Stimulated activated CD4-positive, alpha-beta T cell treated with anti-CD3 and anti-CD28 coated beads, Interleukin-15, amount 100 ng/mL, for 48 hours (primary cell): ENCODE data around the gene PKP1.
"Not testable (repeated sequence)": the region's sequence is repeated elsewhere in the genome, so short reads cannot be mapped to it uniquely, and the experiment has no call there.

Experiments used
- DNase-seq, 2 donors: peaks; one replicate each; pipeline ENCODE4 v3.0.0-alpha.2; 2020; ENCODE audit warnings: low read depth in 2 of 2

PKP1 gene, protein sequence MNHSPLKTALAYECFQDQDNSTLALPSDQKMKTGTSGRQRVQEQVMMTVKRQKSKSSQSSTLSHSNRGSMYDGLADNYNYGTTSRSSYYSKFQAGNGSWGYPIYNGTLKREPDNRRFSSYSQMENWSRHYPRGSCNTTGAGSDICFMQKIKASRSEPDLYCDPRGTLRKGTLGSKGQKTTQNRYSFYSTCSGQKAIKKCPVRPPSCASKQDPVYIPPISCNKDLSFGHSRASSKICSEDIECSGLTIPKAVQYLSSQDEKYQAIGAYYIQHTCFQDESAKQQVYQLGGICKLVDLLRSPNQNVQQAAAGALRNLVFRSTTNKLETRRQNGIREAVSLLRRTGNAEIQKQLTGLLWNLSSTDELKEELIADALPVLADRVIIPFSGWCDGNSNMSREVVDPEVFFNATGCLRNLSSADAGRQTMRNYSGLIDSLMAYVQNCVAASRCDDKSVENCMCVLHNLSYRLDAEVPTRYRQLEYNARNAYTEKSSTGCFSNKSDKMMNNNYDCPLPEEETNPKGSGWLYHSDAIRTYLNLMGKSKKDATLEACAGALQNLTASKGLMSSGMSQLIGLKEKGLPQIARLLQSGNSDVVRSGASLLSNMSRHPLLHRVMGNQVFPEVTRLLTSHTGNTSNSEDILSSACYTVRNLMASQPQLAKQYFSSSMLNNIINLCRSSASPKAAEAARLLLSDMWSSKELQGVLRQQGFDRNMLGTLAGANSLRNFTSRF

DNA sequence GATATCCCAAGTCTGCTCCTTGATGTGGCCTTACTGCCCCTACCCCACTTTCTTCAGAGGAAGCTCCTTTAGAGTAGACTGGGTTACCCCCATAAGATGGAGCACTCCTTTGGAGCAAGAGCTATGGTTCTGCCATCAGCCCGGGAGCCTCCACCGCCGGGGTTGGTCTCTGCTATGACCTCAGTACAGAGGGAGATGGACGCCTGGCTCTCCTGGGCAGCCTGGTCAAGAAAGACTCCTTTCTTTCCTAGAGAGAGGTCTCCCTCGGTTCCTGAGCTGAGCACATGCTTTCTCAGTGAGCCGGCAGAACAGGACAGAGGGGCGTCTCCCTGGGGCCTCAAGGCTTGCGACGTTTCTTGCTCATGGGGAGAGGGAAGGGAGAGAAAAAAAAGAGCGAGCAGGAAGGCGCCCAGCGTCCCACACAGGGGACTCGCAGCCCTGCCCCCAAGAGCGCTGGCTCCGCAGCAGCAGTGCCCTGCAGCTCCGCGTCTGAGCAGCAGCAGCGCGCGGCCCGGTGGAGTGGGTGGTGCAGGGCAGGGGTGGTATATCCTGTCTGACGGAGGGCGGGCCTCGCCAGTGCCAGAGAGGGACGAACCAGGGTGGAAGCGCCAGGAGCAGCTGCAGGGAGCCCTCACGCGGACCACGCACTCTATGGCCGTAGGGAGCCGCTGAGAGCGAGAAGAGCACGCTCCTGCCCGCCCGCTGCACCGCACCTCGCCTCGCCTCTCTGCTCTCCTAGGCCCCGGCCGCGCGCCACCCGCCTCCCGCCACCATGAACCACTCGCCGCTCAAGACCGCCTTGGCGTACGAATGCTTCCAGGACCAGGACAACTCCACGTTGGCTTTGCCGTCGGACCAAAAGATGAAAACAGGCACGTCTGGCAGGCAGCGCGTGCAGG lies at the start of gene PKP1:
Gene PKP1, plus strand, starts transcription at position 576 of the 899 bp plus-strand sequence. Its CDS starts 197 bp downstream, at position 773.
- DNase-seq, result peak in 1 of 2 donors; percentile 9

DNA sequence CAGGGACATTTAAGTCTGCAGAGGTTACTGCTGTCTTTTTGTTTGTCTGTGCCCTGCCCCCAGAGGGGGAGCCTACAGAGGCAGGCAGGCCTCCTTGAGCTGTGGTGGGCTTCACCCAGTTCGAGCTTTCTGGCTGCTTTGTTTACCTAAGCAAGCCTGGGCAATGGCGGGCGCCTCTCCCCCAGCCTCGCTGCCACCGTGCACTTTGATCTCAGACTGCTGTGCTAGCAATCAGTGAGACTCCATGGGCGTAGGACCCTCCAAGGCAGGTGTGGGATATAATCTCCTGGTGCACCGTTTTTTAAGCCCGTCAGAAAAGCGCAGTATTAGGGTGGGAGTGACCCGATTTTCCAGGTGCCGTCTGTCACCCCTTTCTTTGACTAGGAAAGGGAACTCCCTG lies 43.7 kb upstream of the PKP1 start:
- not testable (repeated sequence) for DNase-seq

DNA sequence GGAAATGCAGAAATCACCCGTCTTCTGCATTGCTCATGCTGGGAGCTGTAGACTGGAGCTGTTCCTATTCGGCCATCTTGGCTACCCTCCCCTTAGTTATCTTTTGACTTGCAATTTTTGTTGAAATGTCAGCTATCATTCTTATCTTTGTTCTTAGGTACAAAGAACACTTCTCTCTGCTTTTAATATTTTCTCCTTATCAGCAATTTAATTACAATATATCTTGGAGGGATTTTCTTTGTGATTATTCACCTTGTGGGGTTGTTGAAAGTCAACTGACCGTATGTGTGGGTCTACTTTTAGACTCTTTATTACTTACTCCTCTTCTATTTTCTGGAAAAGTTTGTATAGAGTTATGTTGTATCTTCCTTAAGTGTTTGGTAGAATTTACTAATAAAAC lies 43.1 kb upstream of the PKP1 start:
- DNase-seq, result no peak

DNA sequence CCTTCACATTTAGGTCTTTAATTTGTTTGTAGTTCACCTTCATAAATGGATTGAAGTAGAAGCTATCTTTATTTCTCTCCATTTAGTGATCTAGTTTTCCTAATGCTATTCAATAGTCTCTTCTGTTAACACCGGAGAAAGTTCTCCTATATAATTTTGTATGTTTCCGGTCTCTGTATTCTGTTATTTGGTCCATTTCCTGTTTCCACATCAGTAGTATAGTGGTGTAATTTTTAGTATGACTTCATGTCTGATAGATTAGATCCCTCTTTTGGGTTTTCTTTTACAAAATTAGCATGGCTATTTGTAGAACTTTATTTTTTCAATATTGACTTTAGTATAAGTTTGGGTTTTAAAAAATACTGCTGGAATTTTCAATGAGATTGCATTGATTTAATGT lies 41.6 kb upstream of the PKP1 start:
- no peak for DNase-seq

DNA sequence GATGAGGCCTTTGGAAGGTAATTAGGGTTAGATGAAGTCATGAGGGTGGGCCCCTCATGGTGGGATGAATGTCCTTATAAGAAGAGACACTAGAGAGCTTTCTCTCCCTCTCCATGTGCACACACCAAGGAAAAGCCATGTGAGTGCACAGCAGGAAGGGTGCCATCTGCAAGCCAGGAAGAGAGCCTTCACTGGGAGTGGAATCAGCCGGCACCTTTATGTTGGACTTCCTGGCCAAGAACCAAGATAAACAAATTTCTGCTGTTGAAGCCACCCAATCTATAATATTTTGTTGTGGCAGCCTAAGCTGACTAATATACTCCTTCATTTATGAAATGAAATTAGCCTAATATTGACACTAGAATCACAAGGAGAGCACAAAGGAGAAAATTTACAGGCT lies 38.2 kb upstream of the PKP1 start:
- no peak for DNase-seq

DNA sequence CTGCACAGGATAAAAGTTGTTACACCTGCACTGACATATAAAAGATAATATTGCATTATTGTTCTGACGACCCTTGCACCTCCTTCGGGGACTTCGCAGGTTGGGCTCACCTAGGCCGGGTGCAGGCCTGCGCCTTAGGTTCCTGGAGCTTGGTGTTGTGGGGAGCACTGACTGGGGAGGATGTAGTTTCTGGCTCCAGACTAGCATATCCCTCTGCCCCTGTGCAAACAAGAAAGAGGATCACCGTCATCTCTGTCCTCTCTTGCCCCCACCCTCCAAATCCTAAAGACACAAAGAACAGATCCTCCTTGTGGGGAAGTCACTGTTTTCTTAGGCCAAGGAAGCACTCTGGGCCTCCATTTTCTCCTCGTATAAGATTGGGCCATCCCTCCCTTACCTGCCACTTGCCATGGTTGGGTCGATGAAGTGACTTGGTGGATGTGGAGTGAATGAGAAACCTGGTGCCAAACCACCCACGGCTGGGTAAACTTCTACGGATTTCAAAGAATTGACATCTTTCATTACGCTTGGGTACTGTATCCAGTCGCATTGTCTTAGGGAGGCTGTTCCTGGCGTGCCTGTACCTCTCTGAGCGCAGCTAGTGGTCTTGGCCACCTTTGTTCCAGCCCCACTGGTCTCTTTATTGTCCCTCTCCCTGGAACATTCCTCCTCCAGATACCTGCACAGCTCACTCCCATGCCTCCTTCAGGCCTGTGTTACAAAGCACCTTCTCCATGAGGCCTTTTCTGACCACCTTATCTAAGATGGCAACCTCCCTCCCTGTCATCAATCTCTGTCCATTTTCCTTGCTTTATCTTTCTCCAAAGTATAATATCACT lies 34.4 kb upstream of the PKP1 start:
- DNase-seq, result no peak

DNA sequence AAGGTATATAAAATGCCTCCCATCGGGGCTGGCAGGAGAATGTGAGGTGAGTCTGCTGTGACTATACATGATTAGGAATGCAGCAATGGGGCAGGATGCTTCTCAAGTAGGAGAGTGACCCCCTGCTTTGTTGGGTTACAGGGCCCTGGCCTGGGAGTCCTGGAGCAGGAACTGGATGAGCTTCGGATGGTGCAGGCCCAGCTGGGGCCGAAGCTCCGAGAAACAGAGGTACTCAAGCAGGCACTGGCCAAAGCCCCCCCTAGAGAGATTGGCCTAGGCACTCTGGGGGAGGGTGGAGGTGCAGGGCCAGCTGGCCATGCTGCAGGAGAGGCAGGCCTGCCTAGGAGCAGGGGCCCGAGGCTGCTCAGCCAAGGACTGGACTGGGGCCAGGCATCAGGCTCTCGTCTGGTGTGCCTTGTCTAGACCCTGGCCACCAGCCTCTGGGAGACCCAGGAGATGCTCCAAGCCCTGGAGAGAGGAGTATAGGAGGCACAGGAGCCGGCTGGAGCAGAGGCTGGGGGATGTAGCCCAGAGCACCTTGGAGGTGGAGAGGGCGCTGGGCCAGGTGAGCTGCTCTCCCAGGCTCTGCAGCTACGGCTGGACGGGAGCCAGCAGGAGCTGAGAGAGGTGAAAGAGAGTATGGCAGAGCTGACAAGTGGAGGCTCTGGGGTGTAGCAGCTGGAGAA lies 32.8 kb upstream of the PKP1 start:
- no peak for DNase-seq

DNA sequence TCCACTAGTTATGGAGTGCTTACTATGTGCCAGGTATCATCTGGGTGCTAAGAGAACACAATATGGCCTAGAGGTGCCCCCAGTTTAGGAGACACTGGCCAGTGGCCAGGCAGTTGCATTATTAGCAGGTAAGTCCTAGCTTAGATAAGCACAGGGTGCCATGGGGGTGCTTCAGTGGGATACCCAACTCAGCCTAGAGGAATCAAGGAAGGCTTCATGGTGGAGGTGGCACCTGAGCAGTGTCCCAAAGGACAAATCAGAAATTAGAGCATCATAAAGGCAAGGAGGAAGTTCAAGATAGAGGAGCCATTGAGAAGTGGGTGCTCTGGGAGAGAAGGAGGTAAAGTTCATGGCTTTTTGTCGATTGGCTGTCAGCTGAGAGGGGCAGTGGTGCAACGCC lies 31.9 kb upstream of the PKP1 start:
- no peak for DNase-seq

DNA sequence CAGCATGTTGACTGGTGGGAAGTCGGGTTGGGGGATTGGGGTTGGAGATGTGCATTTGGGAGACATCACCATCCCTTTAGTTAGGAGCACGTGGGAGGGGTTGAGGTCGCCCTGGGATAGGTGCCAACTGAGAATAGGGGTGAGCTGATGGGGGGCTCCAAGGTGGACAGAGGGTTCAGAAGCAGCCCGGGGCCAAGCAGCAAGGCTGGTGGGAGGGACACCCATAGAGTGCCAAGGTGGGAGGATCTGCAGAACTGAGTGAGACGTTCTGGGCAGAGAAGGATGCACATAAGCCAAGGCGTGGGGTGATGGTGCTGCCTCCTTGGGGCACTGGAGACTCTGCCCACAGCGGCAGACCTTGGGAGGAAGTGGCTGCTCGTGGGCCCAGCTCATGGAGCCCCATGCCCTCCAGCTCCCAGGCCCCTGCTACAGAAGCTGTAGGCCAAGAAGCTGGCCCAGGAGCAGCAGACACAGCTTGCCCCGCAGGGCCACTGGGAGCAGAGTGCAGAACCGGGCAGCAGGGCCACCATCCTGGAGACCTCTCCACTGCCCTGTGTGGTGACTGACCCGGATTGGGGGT lies 31.4 kb upstream of the PKP1 start:
- no peak for DNase-seq

DNA sequence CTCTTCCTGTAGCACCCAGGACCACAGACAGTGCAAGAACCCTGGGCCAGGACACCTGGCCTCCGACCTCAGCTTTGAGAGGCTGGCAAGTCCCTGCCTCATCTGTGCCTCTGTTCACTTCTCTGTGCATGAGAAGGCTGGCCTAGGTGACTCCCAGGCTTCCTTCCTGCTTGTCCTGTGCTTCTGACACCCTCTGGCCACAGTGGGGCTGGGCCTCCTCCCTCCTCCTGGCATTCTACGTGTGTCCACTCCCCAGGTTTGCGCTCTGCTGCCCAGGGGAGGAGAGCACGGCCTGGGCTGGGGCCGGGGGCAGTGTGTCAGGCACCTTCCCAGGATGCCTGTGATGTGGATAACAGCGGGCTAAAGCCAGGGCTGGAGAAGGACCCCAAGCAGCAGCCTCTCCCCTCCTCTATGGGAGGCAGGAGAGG lies 30.3 kb upstream of the PKP1 start:
- DNase-seq, result no peak

DNA sequence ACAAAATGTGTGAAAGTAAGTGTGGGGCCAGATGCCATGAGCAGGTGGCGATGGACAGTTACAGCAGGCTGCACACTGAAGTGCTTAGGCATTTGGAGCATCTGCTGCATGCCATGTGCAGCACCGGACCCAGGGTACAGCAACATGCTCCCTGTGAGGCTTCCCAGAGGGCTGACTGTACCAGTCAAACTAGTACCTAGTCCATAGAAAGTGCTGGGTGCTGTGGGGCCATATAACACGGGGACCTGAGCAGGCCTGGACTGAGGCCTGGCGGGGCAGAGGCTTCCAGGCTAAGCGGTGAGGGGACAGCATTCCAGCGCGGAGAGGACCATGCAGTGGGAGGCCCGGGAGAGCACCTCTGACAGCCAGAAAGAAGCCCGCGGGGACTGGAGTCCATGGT lies 29.9 kb upstream of the PKP1 start:
- DNase-seq, result no peak

DNA sequence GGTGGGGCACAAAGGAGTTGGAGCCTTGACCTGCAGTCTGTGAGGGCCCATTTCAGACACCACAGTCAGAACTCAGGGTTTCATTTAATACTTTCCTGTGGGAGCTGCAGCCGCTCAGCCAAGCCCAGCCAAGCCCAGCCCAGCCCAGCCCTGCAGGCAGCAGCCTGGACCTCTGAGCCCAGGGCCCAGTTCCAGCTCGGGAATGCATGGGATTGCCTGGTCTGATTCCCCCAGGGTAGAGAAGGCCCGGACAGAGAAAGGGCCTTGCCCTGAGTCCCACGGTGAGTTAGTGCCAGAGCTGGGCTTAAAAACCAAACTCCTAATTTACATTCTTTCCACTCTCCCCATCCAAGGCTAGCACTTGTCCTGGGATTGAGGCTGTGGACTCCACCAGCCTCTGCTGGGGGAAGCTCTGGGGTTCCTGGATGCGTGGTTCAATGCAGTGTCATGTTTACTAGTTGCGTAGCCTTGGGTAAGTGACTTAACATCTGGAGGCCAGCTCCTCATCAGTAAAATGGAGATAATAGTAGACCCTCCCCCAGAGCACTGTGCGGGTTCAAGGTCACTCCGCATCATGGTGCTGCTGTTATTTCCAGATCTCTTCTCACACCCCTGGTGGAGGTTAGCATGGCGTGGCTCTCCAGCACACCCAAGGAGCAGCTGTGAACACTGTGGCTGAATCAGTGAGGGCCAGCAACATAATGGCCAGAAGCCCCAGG lies 29.2 kb upstream of the PKP1 start:
- DNase-seq, result no peak

DNA sequence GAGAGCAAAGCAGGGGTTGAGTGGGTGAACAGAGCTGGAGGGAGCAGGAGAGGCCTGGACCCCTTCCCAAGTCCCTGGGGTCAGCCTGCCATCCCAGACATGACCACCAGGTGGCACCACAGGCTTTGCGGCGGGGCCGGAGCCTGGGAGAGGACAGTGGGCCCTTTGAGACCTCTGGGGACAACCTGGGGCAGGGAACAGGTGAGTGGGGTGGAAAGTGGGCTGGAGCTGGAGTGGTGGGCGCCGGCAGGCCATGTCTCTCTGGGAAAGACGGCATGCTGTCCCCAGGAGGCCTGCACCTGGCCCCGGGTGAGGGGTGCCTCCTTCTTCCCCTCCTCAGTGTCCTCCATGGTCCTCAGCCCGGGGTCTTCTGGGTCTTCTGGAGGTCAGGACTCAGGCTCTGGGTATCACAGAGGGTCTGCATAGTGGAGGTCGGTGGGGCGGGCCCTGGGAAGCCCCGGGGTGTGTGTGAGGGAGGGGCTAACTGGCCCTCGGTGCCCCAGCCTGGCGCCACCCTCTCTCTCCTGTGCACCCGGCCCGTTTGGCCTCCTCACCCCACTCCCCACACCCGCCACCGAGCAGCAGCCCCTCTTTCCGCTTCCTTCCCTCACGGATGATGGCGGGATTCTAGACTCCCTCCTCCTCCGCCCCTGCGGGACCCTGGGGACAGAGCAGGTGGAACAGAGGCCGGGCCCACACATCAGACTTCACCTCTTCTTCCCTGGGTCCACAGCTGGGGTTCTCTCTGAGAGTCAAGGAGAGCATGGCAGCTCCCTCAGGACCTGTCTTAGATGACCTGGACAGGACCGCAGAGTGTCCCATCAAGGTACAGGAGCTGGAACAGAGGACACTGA lies 28.5 kb upstream of the PKP1 start:
- DNase-seq, result peak; percentile 43 to 59

DNA sequence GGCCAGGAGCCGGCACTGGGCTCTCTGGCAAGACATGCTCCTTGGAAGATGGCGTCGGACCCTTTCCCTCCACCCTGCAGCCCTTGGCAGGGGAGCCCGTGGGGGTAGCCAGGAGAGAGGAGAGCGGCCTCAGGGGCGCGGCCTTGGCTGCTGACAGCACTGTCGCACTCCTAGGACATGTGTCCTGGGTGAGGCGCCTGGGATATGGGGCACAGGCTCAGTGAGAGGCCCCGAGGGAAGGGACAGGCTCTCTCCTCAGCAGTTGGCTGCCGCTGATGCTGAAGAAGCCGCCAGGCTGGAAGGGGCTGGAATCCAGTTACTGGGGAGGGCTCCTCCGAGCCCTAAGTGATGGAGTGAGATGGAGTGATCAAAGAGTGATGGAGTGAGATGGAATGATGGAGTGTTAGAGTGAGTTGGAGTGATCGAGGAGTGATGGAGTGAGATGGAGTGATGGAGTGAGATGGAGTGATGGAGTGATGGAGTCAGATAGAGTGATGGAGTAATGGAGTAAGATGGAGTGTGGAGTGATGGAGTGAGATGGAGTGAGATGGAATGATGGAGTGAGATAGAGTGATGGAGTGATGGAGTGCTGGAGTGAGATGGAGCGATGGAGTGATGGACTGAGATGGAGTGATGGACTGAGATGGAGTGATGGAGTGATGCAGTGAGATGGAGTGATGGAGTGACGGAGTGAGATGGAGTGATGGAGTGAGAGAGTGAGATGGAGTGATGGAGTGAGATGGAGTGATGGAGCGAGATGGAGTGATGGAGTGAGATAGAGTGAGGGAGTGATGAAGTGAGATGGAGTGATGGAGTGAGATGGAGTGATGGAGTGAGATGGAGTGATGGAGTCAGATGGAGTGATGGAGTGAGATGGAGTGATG lies 27.6 kb upstream of the PKP1 start:
- DNase-seq, result no peak

DNA sequence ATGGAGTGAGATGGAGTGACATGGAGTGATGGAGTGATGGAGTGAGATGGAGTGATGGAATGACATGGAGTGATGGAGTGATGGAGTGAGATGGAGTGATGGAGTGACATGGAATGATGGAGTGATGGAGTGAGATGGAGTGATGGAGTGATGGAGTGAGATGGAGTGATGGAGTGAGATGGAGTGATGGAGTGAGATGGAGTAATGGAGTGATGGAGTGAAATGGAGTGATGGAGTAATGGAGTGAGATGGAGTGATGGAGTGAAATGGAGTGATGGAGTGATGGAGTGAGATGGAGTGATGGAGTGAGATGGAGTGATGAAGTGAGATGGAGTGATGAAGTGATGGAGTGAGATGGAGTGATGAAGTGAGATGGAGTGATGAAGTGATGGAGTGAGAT lies 25.2 kb upstream of the PKP1 start:
- DNase-seq, result not testable (repeated sequence)

DNA sequence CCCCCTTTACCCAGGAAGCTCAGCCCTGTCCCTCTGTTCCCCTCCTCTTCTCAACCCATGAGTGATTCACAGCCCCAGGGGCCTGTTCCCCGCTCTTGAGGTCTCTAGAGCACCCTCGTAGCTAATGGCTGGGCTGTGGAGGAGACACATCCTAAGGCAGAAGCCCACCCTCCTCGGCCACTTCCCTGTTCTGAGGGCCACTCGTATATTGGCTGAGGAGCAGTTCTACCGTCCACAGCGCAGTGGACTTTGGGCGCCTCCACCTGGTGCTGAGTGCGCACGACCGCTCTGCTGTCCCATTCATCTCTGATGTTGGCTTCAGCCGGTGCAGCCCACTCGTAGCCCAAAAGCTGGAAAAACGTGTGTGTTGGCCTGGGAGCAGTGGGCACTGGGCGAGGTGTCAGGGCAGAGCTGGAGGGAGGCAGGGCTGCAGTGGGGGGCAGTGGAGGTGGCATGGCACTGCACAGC lies 24.5 kb upstream of the PKP1 start:
- DNase-seq, result no peak

DNA sequence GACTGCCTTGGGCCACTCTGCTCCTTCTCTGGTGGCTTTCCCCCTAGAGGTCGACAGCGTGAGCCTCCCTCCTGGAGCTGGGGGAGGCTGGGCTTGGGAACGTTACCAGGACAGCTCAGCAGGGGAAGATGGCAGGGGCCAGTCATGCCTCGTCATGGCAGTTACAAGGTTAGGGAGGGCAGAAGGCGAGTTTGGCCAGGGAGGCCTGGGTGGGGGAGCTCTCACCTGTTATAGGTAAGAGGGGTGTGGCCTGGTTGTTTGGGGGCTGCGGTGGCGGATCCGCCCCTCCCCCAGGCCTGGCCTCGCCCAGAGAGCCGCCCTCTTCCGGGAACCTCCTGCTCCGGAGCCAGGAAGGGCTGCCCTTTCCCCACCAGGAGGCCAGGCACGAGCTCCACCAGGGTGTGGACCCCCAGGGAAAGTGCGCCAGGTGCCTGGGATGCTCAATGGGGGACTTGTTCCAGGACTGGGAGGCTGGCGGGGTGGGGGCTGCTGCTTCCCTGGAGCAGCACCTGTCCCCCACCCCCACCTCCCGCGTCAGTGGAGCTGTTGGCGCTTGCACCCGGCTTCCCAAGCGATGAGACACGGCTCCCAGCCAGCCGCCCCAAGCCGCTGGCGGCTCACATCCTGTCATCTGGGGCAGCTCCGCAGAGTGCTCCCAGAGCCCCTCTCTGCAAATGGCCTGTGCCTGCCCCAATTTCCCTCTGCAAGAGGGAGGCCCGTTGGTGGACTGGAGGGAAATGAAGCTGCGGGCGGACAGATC lies 23.6 kb upstream of the PKP1 start:
- no peak for DNase-seq
